NCI-H82 treated with DMSO at 0.1 percent for 48 hours (cell line): ENCODE measurements around the gene NTF3.

ENCODE experiments used
- DNase-seq: peaks from one replicate; lab custom pipeline; 2025; ENCODE audit not compliant: unreplicated experiment; lab: John Stamatoyannopoulos, UW

The NTF3 gene

GRCh38 chr12:5456030-5456429, 24.1 kb downstream of the NTF3 start:
- DNase-seq = no peak

GRCh38 chr12:5456906-5457305, 25.0 kb downstream of the NTF3 start:
- no peak for DNase-seq

- DNase-seq = no peak
Observed at GRCh38 chr12:5458229-5459050, 26.5 kb downstream of the NTF3 start.

GRCh38 chr12:5459051-5459782, 27.3 kb downstream of the NTF3 start:
- DNase-seq = no peak

DNA sequence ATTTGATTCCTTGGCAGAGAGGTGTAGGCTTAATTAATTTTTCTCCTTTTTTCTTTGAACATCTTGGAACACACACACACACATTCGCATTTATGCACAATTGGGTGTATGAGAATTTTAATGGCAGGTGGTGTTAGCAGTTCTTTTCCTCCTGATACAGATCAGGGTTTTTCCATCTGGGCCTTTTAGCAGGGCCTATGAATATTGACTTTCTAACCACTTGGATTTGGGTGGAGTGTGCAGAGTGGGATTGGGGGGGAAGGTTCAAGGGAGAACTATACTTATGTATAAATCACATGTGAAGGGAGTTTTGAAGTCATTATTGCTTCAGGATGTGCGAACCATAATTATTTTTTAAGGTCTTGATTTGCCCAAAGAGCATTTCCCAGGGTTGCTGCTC, 28.9 kb downstream of the NTF3 start:
- no peak for DNase-seq

DNA sequence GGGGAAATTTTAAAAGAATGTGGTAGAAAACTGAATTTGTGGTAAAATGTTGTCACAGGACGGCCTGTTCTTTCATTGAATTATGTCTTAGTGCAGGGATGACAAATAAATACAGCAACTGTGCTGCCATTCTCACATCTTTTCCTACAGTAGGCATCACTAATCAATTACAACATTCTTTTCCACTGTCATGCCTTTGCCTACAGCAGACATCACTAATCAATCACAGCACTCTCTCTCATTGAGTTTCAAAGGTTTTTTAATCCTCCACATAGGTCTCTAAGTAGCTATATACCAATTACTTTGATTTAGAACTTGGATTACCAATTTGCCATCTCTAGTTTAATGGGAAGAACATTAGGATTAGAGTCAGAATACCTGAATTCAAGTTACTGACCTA, 30.1 kb downstream of the NTF3 start:
- no peak for DNase-seq

DNA sequence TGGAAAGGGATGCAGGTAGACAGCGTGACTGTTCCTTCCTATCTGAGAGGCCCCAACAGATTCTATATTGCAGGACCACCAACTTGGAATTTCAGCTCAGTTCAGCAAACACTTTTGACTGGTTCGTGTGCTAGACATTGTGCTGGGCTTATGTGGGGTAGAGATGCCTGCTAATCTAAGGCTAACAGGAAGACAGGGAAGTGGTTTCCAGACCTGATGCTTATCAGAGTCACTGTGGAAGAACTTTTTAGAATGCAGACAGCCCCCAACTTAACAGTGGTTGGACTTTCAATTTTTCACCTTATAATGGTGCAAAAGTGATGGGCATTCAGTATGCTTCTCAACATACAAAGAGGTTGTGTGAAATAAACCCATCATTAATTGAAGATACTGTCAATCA, 32.2 kb downstream of the NTF3 start:
- no peak for DNase-seq

- no peak for DNase-seq
Observed at GRCh38 chr12:5465384-5465783, 33.5 kb downstream of the NTF3 start.

DNA sequence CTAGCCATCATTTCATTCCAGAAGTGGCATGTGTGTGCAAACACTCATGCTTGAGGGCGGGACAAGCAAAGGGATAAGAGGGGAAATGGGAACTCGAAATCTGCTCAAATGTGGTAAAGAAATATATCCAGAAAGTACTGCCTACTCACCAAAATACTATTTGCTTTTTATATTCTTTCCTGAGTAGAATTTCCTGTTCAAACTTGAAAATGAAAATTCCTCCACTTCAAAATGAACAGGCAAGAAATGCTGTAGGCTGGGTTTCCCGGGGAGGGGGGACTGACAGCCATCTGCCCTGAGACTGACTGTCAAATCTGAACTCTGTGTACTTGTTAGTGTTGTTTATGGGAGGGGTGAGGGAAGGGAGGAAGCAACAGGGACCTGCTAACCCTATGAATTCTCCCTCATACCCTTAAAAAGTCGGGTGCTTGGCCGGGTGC, 34.6 kb downstream of the NTF3 start:
- no peak for DNase-seq

DNA sequence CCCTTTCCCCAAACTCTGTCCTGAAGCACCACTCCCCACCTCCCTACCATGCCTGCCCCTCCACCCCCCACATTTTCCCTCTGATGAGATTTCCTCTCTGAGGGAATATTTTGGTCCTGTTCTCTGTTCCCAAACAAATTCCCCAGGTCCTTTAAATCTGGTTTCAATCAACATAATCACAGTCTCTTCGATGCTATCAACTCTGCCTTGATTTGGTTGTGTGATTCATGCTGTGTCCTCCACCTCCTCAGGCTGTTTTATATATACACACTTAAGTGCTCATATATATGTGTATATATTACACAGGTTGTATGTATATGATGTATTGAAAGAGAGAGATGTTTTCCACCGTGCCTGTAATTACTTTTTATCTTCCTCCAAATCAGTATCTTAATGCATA, 36.0 kb downstream of the NTF3 start:
- DNase-seq = no peak

DNA sequence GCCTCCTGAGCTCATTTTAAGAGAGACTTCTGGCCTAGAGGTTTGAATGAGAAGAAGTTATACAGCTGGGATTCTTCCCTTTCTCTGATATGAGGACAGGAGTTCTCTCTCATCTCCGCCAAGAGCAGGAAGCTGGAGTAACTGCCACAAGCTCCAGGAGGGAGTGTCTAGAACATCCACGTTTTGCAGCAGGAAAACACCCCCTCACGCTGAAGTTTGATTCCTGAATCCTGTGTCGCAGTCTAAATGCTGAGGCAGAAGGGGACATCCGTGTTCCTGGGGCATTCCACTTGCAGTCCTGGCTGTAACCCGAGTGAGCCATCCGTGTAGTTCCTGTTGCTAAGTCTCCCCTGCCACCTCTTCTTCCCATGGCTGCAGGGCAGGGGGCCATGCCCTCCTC, 38.3 kb downstream of the NTF3 start:
- no peak for DNase-seq

DNA sequence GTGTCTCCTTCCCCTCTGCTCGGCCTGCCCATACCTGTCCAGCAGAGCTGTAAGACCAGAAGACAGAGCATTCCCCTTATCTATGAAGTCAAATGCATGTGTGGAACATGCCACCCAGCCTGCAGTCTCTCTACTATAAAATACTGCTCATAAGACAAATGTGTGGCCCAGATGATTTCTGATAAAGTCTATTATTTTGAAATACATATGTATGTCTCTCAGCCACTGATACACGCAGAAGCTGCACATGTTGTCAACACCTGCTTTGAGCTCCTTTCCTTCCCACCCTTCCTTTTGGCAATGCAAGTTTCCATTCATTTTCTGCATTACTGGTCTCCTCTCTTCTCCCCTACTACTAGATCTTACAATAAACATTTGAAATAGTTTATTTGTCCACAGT, 38.8 kb downstream of the NTF3 start:
- no peak for DNase-seq

DNA sequence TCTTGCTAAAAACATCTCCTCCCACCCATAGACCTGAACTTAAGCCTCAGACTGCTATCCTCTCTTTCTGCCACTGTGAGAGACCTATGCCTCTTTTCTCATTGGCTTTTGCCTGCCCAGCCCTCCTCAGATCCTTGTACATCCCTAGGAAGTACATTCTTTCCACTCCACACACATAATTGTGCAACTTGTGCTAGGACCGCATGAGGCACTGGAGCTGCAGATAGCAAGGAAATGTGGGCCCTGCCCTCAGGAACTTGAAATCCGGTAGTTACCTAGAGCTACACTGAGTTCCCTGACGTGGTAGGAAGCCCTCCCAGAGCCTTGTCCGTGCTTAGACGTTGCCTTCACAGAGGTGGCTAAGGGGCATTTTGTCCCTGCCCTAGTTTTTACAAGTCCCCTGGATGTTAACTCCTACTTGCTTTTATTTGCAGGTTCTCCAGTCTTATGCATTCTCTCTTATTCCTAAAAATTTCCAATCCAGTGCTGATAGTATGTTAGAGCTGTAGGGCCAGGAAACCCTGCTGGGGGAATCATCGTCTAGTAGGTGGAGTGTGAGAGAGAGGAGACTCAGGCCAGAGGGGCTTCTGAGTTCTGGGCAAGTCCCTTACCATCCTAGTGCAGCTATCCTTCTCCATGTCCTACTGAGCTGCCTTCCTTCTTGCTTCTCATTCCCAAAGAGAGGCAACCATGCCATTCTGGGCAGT, 41.3 kb downstream of the NTF3 start:
- no peak for DNase-seq

- DNase-seq = no peak
Observed at GRCh38 chr12:5473783-5474116, 41.8 kb downstream of the NTF3 start.

- DNase-seq = no peak
Observed at GRCh38 chr12:5476356-5476755, 44.4 kb downstream of the NTF3 start.

DNA sequence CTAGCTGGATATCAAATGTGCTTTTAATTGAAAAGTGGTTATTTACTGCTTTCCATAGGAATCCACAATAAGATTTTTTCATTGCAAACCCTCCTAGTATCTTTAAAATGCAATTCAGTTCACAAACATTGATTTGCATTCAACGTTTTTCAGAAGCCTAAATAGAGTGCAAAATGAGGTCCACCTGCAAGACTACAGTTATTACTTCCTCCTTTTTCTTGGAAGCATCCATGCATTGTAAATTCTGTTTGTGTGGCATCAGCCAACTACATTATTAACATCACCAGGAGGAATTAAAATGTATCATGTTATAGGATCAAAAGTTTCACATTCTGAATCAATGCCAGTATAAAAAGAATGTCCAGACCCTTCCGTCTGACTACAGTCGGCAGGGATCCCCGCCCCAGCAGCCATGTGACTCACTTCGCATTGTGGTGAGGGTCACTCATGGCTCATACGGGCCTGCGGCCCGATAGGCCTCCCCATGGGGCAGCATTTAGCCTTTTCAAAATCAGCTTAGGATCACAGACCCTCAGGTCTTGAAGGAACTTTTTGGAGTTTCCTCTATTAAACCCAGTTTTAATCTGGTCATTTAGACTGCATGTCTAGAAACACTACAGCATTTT, 46.3 kb downstream of the NTF3 start:
- DNase-seq = no peak

DNA sequence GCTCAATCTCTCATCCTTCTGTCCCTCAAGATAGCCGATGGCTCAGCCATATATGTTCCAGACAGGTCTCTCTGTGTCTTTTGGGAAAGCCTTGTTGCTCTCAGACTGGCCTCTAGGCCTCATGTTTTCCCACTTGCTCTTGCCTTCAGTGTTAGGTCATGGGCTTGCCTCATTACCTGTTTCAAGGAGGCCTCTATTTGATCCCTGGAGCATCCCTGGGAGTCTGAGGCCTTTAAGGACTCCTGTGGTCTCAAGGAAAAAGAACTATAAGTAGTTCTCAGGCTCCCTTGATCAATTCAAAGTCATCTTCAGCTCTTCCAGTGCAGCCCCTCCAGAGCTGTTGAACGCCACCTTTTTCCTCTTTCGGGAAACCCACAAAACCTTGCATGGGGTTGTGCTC, 47.9 kb downstream of the NTF3 start:
- DNase-seq = no peak

GRCh38 chr12:5480218-5480937, 48.5 kb downstream of the NTF3 start:
- no peak for DNase-seq

DNA sequence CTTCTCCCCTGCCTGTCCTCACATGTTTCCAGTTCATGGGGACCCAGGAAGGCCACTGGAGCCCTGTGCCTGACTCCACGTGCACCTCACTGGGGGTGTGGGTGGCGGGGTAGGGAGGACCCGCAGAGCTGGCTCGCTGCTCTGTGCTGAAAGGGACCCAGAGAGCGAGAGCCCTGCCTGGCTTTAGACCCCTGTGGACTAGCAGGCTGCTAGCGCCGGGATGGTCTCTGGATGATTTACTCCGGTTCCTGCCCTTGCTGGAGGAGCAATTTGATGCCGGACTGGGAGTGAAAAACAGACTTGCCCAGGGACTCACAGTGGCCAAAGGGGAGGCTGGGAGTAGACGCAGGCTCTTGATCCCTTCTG, 49.0 kb downstream of the NTF3 start:
- DNase-seq = no peak

DNA sequence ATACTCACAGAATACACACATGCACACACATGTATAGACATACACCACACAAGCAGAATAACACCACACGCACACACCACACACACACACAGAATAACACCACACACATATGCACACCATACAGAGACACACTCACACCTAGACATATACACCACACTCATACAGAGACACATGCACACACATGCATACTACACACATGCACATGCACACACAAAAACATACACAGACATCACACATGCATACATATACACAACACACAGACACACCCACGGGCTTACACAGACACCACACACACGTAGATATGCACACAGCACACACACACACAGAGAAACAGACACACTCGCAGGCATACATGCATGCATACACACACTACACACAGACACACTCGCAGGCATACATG, 49.7 kb downstream of the NTF3 start:
- no peak for DNase-seq

- no peak for DNase-seq
Observed at GRCh38 chr12:5484426-5484825, 52.5 kb downstream of the NTF3 start.
